ENCODE measurements around the gene NDUFA11.

NDUFA11 gene

GRCh38 chr19:5943623-5944022, 40.0 kb upstream of the NDUFA11 start (continued):
- TF ChIP-seq ZNF692 (tag by site-specific recombination; IDR thresholded peaks at IDR 0.05) (peak; percentile 41; the same call in 1 of the 2 replicates), ZBTB48 (tag by site-specific recombination; IDR thresholded peaks at IDR 0.05) (peak; percentile 69; the same call in 1 of the 2 replicates), ZNF398 (tag by site-specific recombination; IDR thresholded peaks at IDR 0.05) (peak; percentile 65; the same call in 1 of the 2 replicates), ZNF629 (tag by site-specific recombination; IDR thresholded peaks at IDR 0.05) (peak; percentile 66), ZNF558 (tag by site-specific recombination; IDR thresholded peaks at IDR 0.05) (no peak), EGR2 (tag by site-specific recombination; IDR thresholded peaks at IDR 0.05; ENCODE audit: low read depth) (peak; percentile 67), ZEB2 (tag by site-specific recombination; IDR thresholded peaks at IDR 0.05) (peak; percentile 35; the same call in 1 of the 2 replicates), ZNF366 (tag by site-specific recombination; conservative IDR thresholded peaks at IDR 0.05) (peak; percentile 20; the same call in 1 of the 2 replicates), SCRT2 (tag by site-specific recombination; IDR thresholded peaks at IDR 0.05) (no peak), ZFHX2 (tag by site-specific recombination; conservative IDR thresholded peaks at IDR 0.05) (peak; percentile 80), HIC1 (tag by site-specific recombination; IDR thresholded peaks at IDR 0.05) (peak; percentile 69; the same call in 1 of the 2 replicates), ZBTB17 (tag by site-specific recombination; IDR thresholded peaks at IDR 0.05) (peak; percentile 36), ZNF600 (tag by site-specific recombination; IDR thresholded peaks at IDR 0.05) (peak; percentile 93)
- TF ChIP-seq, protein P1, sequence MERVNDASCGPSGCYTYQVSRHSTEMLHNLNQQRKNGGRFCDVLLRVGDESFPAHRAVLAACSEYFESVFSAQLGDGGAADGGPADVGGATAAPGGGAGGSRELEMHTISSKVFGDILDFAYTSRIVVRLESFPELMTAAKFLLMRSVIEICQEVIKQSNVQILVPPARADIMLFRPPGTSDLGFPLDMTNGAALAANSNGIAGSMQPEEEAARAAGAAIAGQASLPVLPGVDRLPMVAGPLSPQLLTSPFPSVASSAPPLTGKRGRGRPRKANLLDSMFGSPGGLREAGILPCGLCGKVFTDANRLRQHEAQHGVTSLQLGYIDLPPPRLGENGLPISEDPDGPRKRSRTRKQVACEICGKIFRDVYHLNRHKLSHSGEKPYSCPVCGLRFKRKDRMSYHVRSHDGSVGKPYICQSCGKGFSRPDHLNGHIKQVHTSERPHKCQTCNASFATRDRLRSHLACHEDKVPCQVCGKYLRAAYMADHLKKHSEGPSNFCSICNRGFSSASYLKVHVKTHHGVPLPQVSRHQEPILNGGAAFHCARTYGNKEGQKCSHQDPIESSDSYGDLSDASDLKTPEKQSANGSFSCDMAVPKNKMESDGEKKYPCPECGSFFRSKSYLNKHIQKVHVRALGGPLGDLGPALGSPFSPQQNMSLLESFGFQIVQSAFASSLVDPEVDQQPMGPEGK (tag by site-specific recombination; IDR thresholded peaks at IDR 0.05), result peak; percentile 73
- TF ChIP-seq, protein P2, sequence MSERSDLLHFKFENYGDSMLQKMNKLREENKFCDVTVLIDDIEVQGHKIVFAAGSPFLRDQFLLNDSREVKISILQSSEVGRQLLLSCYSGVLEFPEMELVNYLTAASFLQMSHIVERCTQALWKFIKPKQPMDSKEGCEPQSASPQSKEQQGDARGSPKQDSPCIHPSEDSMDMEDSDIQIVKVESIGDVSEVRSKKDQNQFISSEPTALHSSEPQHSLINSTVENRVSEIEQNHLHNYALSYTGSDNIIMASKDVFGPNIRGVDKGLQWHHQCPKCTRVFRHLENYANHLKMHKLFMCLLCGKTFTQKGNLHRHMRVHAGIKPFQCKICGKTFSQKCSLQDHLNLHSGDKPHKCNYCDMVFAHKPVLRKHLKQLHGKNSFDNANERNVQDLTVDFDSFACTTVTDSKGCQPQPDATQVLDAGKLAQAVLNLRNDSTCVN (tag by site-specific recombination; optimal IDR thresholded peaks at IDR 0.05), result peak; percentile 13
- TF ChIP-seq, protein P3, sequence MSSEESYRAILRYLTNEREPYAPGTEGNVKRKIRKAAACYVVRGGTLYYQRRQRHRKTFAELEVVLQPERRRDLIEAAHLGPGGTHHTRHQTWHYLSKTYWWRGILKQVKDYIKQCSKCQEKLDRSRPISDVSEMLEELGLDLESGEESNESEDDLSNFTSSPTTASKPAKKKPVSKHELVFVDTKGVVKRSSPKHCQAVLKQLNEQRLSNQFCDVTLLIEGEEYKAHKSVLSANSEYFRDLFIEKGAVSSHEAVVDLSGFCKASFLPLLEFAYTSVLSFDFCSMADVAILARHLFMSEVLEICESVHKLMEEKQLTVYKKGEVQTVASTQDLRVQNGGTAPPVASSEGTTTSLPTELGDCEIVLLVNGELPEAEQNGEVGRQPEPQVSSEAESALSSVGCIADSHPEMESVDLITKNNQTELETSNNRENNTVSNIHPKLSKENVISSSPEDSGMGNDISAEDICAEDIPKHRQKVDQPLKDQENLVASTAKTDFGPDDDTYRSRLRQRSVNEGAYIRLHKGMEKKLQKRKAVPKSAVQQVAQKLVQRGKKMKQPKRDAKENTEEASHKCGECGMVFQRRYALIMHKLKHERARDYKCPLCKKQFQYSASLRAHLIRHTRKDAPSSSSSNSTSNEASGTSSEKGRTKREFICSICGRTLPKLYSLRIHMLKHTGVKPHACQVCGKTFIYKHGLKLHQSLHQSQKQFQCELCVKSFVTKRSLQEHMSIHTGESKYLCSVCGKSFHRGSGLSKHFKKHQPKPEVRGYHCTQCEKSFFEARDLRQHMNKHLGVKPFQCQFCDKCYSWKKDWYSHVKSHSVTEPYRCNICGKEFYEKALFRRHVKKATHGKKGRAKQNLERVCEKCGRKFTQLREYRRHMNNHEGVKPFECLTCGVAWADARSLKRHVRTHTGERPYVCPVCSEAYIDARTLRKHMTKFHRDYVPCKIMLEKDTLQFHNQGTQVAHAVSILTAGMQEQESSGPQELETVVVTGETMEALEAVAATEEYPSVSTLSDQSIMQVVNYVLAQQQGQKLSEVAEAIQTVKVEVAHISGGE (tag by site-specific recombination; conservative IDR thresholded peaks at IDR 0.05; ENCODE audit: low read depth), result no peak
